CD4-positive, alpha-beta T cell (primary cell): ENCODE data around the gene HADHB. TPM values are rescaled to one million over a fixed set of nuclear protein-coding genes. Genes with fewer than 3 reads are reported as not detected.
"Not testable (repeated sequence)": the region's sequence is repeated elsewhere in the genome, so short reads cannot be mapped to it uniquely, and the experiment has no call there.

Experiments used
- ATAC-seq: fragments of 200-7000 bp; cut with Tn5 transposase; one replicate; pipeline ENCODE4 v1.10.0; 2022; ENCODE audit warnings: mild to moderate bottlenecking; ENCODE audit not compliant: poor library complexity
- CTCF ChIA-PET: fragments of 350-600 bp; sonication (Branson Sonifier 250); formaldehyde crosslinking; loops from one replicate; lab custom pipeline; 2021; ENCODE audit warnings: antibody characterized with exemption, inconsistent platforms; lab: Charles Lee
- POLR2A ChIA-PET: fragments of 350-600 bp; sonication (Branson Sonifier 250); formaldehyde crosslinking; loops from one replicate; lab custom pipeline; 2021; ENCODE audit warnings: antibody characterized with exemption, inconsistent platforms; lab: Charles Lee
- DNase-seq, 14 experiments: peaks; one replicate each; pipeline ENCODE4 v3.0.0-alpha.2; 2013 to 2020; ENCODE audit warnings: mixed read lengths in 2 of 14
- H3K27ac ChIP-seq, 2 donors: one replicate each; pipeline versions ENCODE4 v1.5.1 to v1.7.0; 2013; ENCODE audit warnings: low read length in 2 of 2, low read depth in 1 of 2, mild to moderate bottlenecking in 1 of 2
- H3K27me3 ChIP-seq, 2 experiments: 1 replicate in 1 of 2; 2 replicates in 1 of 2; pipeline versions ENCODE4 v1.6.1 to v1.7.0; 2013; ENCODE audit warnings: low read length in 2 of 2, control low read depth in 1 of 2, mild to moderate bottlenecking in 1 of 2, moderate library complexity in 1 of 2; ENCODE audit not compliant: insufficient read depth in 2 of 2, control insufficient read depth in 1 of 2
- H3K36me3 ChIP-seq: one replicate; pipeline ENCODE4 v1.6.1; 2013; ENCODE audit warnings: low read length, control low read depth; ENCODE audit not compliant: insufficient read depth
- H3K4me1 ChIP-seq: one replicate; pipeline ENCODE4 v1.6.1; 2013; ENCODE audit warnings: low read length, control low read depth; ENCODE audit not compliant: insufficient read depth
- H3K4me3 ChIP-seq: one replicate; pipeline ENCODE4 v1.5.1; 2013; ENCODE audit warnings: mild to moderate bottlenecking, low read length, moderate library complexity
- H3K9me3 ChIP-seq, 2 experiments: 1 replicate in 1 of 2; 2 replicates in 1 of 2; pipeline versions ENCODE4 v1.6.1 to v1.7.0; 2013; ENCODE audit warnings: low read length in 2 of 2, mild to moderate bottlenecking in 2 of 2, control low read depth in 1 of 2, moderate library complexity in 1 of 2; ENCODE audit not compliant: control insufficient read depth in 1 of 2, insufficient read depth in 1 of 2
- H3K27ac Mint-ChIP-seq: one replicate; pipeline ENCODE4 v1.8.0; 2020; ENCODE audit warnings: mixed read lengths
- H3K27me3 Mint-ChIP-seq: one replicate; pipeline ENCODE4 v1.8.0; 2021; ENCODE audit warnings: mixed read lengths
- H3K36me3 Mint-ChIP-seq: one replicate; pipeline ENCODE4 v1.8.0; 2021; ENCODE audit warnings: low read depth, mixed read lengths
- H3K4me1 Mint-ChIP-seq: one replicate; pipeline ENCODE4 v1.8.0; 2021; ENCODE audit warnings: low read depth, mixed read lengths
- H3K4me3 Mint-ChIP-seq: one replicate; pipeline ENCODE4 v1.8.0; 2020; ENCODE audit warnings: mild to moderate bottlenecking, mixed read lengths
- H3K9me3 Mint-ChIP-seq: one replicate; pipeline ENCODE4 v1.8.0; 2020; ENCODE audit warnings: mixed read lengths
- CTCF ChIP-seq: fragments of 200-600 bp; IDR thresholded peaks from one replicate; pipeline ENCODE4 v1.8.0; 2022; ENCODE audit warnings: antibody characterized with exemption, mild to moderate bottlenecking
- intact Hi-C, 2 experiments: fragments of 100-400 bp; cut with DNase I in 1 of 2; cut with micrococcal nuclease in 1 of 2; formaldehyde crosslinking; loops; one replicate each; pipeline versions ENCODE4 v1.15.1 to v1.9.0; 2023 to 2025; cut with DNase I, micrococcal nuclease
- total RNA-seq, 174 experiments: library from RNA in 2 of 174; stranded (reverse) in 2 of 174; gene quantifications; one replicate each; pipeline ENCODE4 v1.2.3 and lab custom pipeline; 2021 to 2026

Gene HADHB
- total RNA-seq, 2 experiments from 2014 or later: 25.2 to 30.3 TPM

- H3K36me3 Mint-ChIP-seq: no peaks in the 10 kb centered on the region
- intact Hi-C loops: loop anchor here (1.0 to 5.0 kb wide), 7 partner anchors 31 to 379 kb away; partner anchors contain the start of genes HADHA (in 1 of the 2) and HADHB (in 1 of the 2)
- H3K27me3 Mint-ChIP-seq: no peaks in the 10 kb centered on the region
- no peak overlapping the region for H3K27ac ChIP-seq
- H3K4me1 Mint-ChIP-seq: peaks cover 11% of the 10 kb centered on the region
- CTCF ChIA-PET: interaction anchor here (1.5 kb wide), 1 partner anchor 12 kb away, joined by 6 read pairs; no protein-coding TSS in a partner anchor
- no peaks in the 10 kb centered on the region for H3K27me3 ChIP-seq
- DNase-seq: no peak
- H3K4me3 Mint-ChIP-seq: no peak overlapping the region
- peaks cover 6% of the 10 kb centered on the region for H3K4me1 ChIP-seq
- no peak overlapping the region for H3K4me3 ChIP-seq
- no peaks in the 10 kb centered on the region for H3K36me3 ChIP-seq
- H3K9me3 ChIP-seq: no peaks in the 10 kb centered on the region
- POLR2A ChIA-PET: no interaction called here
- H3K27ac Mint-ChIP-seq: no peak overlapping the region
- no peak for ATAC-seq
- TF ChIP-seq CTCF: no peak
- H3K9me3 Mint-ChIP-seq: no peaks in the 10 kb centered on the region
These were observed 85.9 kb downstream of the HADHB start for GRCh38 chr2:26330604-26331003.

GRCh38 chr2:26331321-26331720 is 86.6 kb downstream of the HADHB start:
- POLR2A ChIA-PET, H3K27me3 ChIP-seq, DNase-seq, H3K27ac Mint-ChIP-seq, H3K36me3 ChIP-seq, H3K4me3 Mint-ChIP-seq, ATAC-seq, H3K9me3 ChIP-seq, H3K27me3 Mint-ChIP-seq, H3K9me3 Mint-ChIP-seq, H3K4me1 ChIP-seq, H3K27ac ChIP-seq, H3K36me3 Mint-ChIP-seq, H3K4me3 ChIP-seq: not testable (repeated sequence)
- intact Hi-C loops: loop anchor here (2.0 to 5.0 kb wide), 3 partner anchors 89 to 339 kb away; partner anchors contain the start of genes HADHA (in 1 of the 2) and HADHB (in 1 of the 2)
- H3K4me1 Mint-ChIP-seq: peaks cover 11% of the 10 kb centered on the region
- CTCF ChIA-PET: interaction anchor here (1.5 kb wide), 1 partner anchor 13 kb away, joined by 6 read pairs; no protein-coding TSS in a partner anchor

GRCh38 chr2:26333293-26333692 is 88.6 kb downstream of the HADHB start:
- Histone ChIP-seq H3K4me3 (no peak overlapping the region), H3K27me3 (no peaks in the 10 kb centered on the region), H3K9me3 (no peaks in the 10 kb centered on the region), H3K27ac (no peak overlapping the region), H3K4me1 (peaks cover 6% of the 10 kb centered on the region), H3K36me3 (no peaks in the 10 kb centered on the region)
- intact Hi-C loops: loop anchor here (5.0 kb wide), 2 partner anchors 91 to 341 kb away; partner anchors contain the start of genes HADHA (in 1 of the 2) and HADHB (in 1 of the 2)
- Mint-ChIP-seq H3K27ac (no peak overlapping the region), H3K27me3 (no peaks in the 10 kb centered on the region), H3K4me3 (no peak overlapping the region), H3K4me1 (peaks cover 11% of the 10 kb centered on the region), H3K36me3 (no peaks in the 10 kb centered on the region), H3K9me3 (no peaks in the 10 kb centered on the region)
- DNase-seq (no peak), ATAC-seq (no peak)
- no peak for TF ChIP-seq CTCF
- CTCF ChIA-PET: no interaction called here
- POLR2A ChIA-PET: no interaction called here

- Mint-ChIP-seq H3K36me3 (no peaks in the 10 kb centered on the region), H3K27me3 (no peaks in the 10 kb centered on the region), H3K4me1 (peaks cover 5% of the 10 kb centered on the region), H3K4me3 (no peak overlapping the region), H3K9me3 (no peaks in the 10 kb centered on the region), H3K27ac (no peak overlapping the region)
- no peak overlapping the region for H3K27ac ChIP-seq
- no peak overlapping the region for H3K4me3 ChIP-seq
- ChIA-PET CTCF (no interaction called here), POLR2A (interaction anchor here (2.9 kb wide), 1 partner anchor 10 kb away, joined by 9 read pairs; the partner anchor contains the start of gene SELENOI)
- H3K9me3 ChIP-seq: no peaks in the 10 kb centered on the region
- ATAC-seq: no peak
- H3K36me3 ChIP-seq: no peaks in the 10 kb centered on the region
- no peak for DNase-seq
- no peaks in the 10 kb centered on the region for H3K27me3 ChIP-seq
- peaks cover 2% of the 10 kb centered on the region for H3K4me1 ChIP-seq
- intact Hi-C loops: no loop called here
- no peak for TF ChIP-seq CTCF
These were observed 90.5 kb downstream of the HADHB start for GRCh38 chr2:26335231-26335630.
